Prostate gland (tissue), 2 donors: Measurements from ENCODE around the gene NRXN3.

ENCODE experiments used
- POLR2A ChIP-seq: fragments of 450-650 bp; IDR thresholded peaks from one replicate; pipeline ENCODE4 v1.6.1; 2016; ENCODE audit warnings: antibody characterized with exemption, mild to moderate bottlenecking
- POLR2AphosphoS5 ChIP-seq: sonication (generic); formaldehyde crosslinking; IDR thresholded peaks from one replicate; pipeline ENCODE4 v1.6.1; 2017; ENCODE audit warnings: antibody characterized with exemption
- TF ChIP-seq, protein P1 (sequence below), 4 experiments: fragments of 200-600 bp in 2 of 4; fragments of 450-650 bp in 2 of 4; sonication (generic) in 2 of 4; IDR thresholded peaks; 1 replicate in 3 of 4; 2 replicates in 1 of 4; pipeline ENCODE4 v1.5.1; 2016 to 2019; ENCODE audit warnings: antibody characterized with exemption in 4 of 4, mild to moderate bottlenecking in 2 of 4, moderate library complexity in 2 of 4

DNA sequence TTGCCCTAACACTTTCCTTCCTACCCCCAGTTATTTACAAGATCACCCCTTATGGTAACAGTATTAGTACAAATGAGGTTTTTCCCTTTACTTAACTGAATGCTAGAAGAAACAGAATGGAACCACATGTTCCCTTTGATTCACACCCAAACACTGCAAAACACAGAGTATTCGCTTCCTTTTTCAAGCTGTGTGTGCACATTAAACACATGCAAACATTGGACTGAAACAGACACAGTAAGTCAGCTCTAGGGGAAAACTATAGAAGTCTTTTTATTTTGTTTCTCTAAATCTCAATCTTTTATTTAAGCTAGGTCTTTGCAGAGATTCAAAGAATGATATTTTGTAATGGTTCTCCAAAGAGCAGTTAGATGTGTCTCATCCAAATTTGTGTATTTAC lies 1312.7 kb downstream of the NRXN3 start:
- TF ChIP-seq POLR2A (no peak), POLR2AphosphoS5 (no peak)
- TF ChIP-seq, protein P1, sequence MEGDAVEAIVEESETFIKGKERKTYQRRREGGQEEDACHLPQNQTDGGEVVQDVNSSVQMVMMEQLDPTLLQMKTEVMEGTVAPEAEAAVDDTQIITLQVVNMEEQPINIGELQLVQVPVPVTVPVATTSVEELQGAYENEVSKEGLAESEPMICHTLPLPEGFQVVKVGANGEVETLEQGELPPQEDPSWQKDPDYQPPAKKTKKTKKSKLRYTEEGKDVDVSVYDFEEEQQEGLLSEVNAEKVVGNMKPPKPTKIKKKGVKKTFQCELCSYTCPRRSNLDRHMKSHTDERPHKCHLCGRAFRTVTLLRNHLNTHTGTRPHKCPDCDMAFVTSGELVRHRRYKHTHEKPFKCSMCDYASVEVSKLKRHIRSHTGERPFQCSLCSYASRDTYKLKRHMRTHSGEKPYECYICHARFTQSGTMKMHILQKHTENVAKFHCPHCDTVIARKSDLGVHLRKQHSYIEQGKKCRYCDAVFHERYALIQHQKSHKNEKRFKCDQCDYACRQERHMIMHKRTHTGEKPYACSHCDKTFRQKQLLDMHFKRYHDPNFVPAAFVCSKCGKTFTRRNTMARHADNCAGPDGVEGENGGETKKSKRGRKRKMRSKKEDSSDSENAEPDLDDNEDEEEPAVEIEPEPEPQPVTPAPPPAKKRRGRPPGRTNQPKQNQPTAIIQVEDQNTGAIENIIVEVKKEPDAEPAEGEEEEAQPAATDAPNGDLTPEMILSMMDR (IDR thresholded peaks at IDR 0.05) = no peak
